ENCODE data around the gene VWA3B.

- TF ChIP-seq CTCF (conservative IDR thresholded peaks at IDR 0.05; ENCODE audit: low read length) (no peak), EZH2phosphoT487 (IDR thresholded peaks at IDR 0.05; ENCODE audit: borderline replicate concordance) (no peak)
These were observed 214.5 kb downstream of the VWA3B start for GRCh38 chr2:98301469-98301868.
